Parathyroid adenoma (tissue), 2 donors: ENCODE results near the gene TEX11.

Experiments
- H2AFZ ChIP-seq: fragments of 300-600 bp; sonication (generic); one replicate; pipeline ENCODE4 v1.7.0; 2017; ENCODE audit warnings: antibody characterized with exemption, mild to moderate bottlenecking
- H3K27ac ChIP-seq: fragments of 300-600 bp; sonication (generic); one replicate; pipeline ENCODE4 v1.7.0; 2017
- H3K27me3 ChIP-seq: fragments of 300-600 bp; sonication (generic); one replicate; pipeline ENCODE4 v1.7.0; 2017; ENCODE audit warnings: low read length; ENCODE audit not compliant: control insufficient read depth, insufficient read depth
- H3K36me3 ChIP-seq: fragments of 300-600 bp; sonication (generic); one replicate; pipeline ENCODE4 v1.7.0; 2017; ENCODE audit warnings: low read length; ENCODE audit not compliant: control insufficient read depth, insufficient read depth
- H3K4me1 ChIP-seq: fragments of 300-600 bp; sonication (generic); one replicate; pipeline ENCODE4 v1.7.0; 2017; ENCODE audit warnings: control low read depth
- H3K4me2 ChIP-seq: fragments of 300-600 bp; sonication (generic); one replicate; pipeline ENCODE4 v1.7.0; 2017; ENCODE audit warnings: low read length
- H3K4me3 ChIP-seq: fragments of 300-600 bp; sonication (generic); one replicate; pipeline ENCODE4 v1.7.0; 2017; ENCODE audit warnings: low read depth, low read length
- H3K79me2 ChIP-seq: fragments of 300-600 bp; sonication (generic); one replicate; pipeline ENCODE4 v1.7.0; 2017; ENCODE audit warnings: control low read depth
- H3K9ac ChIP-seq: fragments of 300-600 bp; sonication (generic); one replicate; pipeline ENCODE4 v1.7.0; 2017; ENCODE audit warnings: mild to moderate bottlenecking
- H3K9me3 ChIP-seq: fragments of 300-600 bp; sonication (generic); one replicate; pipeline ENCODE4 v1.7.0; 2017; ENCODE audit warnings: low read length; ENCODE audit not compliant: control insufficient read depth
- CTCF ChIP-seq: fragments of 300-600 bp; sonication (generic); IDR thresholded peaks from one replicate; pipeline ENCODE4 v1.7.0; 2017; ENCODE audit warnings: antibody characterized with exemption, mild to moderate bottlenecking
- donor health status: primary hyperparathyroidism.

The TEX11 gene

DNA sequence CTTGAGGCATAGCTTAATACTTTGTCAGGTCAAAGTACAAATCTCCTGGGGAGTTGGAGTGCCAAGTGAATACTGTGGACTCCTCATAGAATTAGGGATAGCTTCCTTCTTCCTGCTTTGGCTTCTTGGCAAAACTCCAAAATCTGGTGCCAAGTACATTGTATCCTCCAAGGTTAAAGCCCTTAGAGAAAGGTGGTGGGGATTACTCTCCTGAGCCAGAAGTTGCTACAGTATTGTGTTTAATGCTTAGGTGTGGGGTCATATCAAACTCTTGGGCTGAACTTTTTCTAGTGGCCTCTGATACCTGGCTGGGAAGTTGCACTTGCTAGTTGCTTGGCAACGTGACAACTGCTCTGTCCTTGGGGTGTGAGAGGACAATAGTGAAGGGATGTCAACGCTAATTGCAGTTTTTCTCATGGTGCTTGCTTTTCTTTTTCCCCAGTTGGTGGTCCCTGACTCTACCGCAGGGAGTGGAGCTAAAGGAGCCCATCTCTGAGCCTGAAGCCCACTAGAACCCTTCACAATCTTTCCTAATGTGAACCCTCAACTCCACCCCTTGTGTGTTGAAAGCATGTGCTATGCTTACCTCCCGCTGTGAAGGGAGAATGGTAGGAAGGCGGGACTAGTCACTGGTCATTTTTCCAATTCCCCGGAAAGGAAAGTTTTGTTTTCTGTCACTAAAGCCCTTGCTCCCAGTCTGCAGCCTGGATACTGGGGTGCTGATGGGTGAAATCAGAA lies 428.4 kb downstream of the TEX11 start:
- Histone ChIP-seq H3K36me3 (no peaks in the 10 kb centered on the region), H3K4me1 (peaks cover 40% of the 10 kb centered on the region), H2AFZ (no peak overlapping the region), H3K4me2 (peak overlapping the region; percentile 42), H3K79me2 (no peaks in the 10 kb centered on the region), H3K4me3 (peak overlapping the region; percentile 14), H3K27me3 (no peaks in the 10 kb centered on the region), H3K9ac (no peak overlapping the region), H3K27ac (peak overlapping the region; percentile 72), H3K9me3 (no peaks in the 10 kb centered on the region)
- no peak for TF ChIP-seq CTCF

DNA sequence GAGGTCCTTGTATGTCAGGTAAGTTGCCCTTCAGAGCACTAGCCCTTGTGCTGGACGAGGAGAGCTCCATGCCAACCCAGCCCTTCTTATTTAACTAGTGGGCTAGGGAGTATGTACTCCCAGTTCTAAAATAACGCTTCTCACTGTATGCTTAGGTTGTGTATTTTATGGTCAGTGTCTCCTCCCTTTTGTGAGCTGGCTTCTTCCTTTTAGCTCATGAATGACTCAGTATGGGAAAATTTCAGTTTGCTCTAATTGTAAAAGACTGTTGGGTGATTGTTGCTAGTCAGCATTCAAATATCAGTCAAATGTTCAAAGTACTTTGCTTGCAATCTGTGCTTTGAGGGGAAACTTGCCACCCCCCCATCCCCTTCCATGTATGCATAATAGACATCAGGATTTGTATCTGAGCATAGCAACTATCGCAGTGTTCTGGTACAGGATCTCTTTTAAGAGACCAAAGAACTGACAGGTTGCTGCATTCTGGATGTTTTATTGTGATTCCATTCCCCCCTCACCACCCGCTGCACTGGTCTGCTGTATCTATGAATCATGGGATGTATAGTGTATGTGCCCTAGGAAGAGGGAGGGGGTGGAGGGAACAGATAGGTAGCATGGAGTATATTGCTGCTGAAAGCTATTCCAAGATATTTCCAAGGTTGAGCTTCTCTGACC lies 429.1 kb downstream of the TEX11 start:
- Histone ChIP-seq H3K9ac (no peak overlapping the region), H3K36me3 (no peaks in the 10 kb centered on the region), H3K4me1 (peaks cover 34% of the 10 kb centered on the region), H3K4me3 (no peak overlapping the region), H3K79me2 (no peaks in the 10 kb centered on the region), H3K27me3 (no peaks in the 10 kb centered on the region), H2AFZ (no peak overlapping the region), H3K27ac (peak overlapping the region; percentile 72), H3K9me3 (no peaks in the 10 kb centered on the region), H3K4me2 (peak overlapping the region; percentile 15)
- no peak for TF ChIP-seq CTCF
